Measurements from ENCODE around the gene HOXC5.
"Not testable (repeated sequence)": the region's sequence is repeated elsewhere in the genome, so short reads cannot be mapped to it uniquely, and the experiment has no call there.

Gene HOXC5

DNA sequence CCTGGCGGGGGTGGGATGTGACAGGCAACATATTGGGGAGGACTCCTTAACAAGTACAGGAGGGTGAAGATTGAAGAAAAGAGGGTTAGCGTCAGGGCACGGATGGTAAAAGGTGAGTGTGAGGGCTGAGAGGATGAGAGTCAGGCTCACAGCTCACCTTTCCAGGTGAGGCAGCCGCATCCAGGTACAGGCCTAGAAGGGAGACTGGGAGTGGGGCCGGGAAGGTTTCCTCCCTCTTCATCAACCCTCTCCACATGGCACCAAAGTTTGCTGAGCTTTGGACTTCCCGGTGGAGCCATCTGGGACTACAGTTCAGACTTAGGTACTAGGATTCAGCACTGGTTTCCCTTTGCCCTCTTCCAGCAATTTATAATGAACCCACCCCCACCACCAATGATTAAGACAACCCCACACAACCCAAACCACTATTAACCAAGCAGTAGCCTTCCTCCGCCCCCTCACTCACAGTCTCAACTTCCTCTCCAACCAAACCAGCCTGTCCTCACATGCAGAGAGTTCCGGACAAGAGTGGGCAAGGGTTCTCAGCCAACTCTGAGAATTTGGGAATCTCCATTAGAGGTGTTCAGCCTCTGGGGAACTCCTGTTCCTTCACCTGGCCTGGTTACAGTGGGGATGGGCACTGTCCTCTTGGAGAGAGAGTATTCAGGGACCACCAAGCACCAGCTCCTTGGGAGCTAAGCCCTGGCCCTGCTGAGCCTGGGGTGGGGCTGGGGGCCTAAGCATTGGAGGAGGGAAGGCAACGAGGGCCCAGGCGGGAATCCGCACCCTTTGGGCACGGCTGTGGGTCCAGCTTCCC lies 18.4 kb downstream of the HOXC5 start:
- DNase-seq, result no peak

DNA sequence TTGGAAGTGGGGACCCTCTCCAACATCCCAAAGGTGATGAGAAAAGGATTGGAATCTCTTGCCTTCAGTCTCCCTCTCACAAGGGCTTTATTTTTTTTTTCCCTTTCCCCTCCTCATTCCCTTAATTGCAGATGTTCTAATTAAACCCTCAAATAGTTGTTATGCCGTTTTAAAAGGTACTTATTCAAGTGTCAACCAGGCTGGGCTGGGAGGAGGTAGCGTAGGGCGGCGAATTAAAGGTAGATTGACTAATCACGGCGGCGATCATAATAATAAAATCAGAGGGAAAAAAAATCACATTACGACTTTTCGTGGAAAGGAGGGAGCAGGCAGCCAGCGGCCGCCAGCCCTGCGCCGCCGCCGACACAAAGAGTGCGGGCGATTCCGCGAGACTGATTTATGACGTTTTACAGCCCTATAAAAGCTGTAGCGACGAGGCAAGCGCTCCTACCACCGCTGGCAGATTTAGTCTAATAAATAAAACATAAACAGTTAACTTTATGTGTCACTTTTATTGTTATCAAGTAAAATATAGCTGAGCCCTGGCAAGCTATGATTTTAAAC lies 19.1 kb downstream of the HOXC5 start:
- DNase-seq, result no peak

DNA sequence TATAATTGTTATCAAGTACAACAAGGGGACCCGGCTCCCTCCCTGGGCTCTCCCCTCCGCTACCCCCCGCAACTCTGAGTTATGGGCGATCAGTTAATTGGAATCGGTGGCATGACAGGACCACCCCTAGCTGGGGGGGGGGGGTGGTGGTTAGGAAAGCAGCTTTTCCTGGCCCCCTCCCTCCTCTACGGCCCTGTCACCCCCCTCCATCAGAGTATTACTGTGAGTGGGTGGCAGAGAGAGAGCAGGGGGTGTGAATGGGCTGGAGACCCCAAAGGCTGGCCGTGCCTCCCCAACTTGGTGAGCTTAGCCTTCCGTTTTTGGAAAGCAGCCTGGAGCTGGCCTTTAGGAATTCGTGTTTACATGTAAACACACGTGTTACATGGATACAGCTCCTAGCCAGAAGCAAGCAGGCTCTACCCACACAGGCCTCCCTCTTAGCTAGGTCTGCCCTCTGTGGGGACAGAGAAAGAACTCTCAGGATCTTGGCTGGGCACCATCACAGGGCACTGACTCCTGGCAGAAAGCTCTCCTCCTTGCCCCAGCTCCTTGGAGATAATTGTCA lies 19.7 kb downstream of the HOXC5 start:
- DNase-seq, result no peak

DNA sequence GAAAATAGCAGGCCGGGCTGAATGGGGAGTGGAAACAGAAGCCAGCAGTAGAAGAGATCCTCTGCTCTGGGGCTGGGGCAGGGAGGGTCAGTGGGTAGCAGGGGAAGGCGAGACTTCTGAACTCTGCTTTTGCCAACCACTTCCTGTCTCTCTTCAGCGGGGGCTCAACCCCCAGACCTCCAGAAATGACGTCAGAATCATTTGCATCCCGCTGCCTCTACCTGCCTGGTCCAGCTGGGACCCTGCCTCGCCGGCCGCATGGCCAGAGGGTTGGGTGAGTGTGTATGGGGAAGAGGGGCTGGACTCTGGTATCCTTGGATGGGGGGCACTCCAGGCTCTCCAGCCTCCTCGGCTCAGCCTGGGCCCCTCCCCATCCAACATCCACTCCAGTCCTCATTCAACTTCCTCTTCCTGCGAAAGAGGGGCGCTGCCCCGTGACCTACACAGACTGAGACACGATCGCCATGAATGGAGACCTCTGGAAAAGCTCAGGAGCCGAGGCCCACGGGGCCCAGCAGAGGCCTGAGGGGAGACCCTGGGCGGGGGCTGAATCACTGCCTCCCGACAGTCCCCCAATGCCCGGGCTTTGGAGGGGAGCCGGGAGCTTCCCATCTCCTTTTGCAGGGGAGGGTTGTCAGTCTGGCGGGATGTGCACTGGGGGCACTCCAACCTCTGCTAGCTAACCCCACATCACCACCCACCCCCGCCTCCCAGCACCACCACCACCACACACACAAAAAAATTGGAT lies 20.3 kb downstream of the HOXC5 start:
- DNase-seq, result no peak

DNA sequence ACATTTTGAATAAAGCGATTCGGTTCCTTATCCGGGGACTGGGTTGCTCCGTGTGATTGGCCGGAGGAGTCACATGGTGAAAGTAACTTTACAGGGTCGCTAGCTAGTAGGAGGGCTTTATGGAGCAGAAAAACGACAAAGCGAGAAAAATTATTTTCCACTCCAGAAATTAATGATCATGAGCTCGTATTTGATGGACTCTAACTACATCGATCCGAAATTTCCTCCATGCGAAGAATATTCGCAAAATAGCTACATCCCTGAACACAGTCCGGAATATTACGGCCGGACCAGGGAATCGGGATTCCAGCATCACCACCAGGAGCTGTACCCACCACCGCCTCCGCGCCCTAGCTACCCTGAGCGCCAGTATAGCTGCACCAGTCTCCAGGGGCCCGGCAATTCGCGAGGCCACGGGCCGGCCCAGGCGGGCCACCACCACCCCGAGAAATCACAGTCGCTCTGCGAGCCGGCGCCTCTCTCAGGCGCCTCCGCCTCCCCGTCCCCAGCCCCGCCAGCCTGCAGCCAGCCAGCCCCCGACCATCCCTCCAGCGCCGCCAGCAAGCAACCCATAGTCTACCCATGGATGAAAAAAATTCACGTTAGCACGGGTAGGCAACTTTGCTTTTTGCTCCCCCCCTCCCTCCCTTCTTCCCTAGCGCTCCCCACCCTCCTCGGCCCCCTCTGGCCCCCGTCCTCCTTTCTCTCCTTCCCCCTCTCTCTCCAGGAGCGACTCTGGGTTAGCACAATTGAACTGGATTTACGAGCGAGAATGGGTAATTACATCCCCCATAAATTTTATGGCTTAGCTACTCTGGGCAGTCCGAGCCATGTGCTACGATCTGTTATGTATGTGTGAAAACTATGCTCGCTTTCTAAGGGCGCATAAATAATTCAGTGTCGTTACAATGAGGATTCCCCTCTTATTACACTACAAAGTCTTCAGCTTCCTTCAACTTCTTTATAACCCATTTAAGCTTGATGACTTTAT lies 21.2 kb downstream of the HOXC5 start, which contains the start of gene HOXC4:
Gene HOXC4, plus strand, starts transcription at position 85 of the 991 bp plus-strand sequence. Its CDS starts 88 bp downstream, at position 173.
- DNase-seq, result no peak

DNA sequence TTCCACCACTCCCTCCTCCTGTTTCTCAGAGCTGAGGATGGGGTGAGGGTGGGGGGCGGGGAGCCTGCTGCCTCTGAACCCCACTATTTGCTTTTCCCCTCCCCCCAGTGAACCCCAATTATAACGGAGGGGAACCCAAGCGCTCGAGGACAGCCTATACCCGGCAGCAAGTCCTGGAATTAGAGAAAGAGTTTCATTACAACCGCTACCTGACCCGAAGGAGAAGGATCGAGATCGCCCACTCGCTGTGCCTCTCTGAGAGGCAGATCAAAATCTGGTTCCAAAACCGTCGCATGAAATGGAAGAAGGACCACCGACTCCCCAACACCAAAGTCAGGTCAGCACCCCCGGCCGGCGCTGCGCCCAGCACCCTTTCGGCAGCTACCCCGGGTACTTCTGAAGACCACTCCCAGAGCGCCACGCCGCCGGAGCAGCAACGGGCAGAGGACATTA lies 21.9 kb downstream of the HOXC5 start:
- no peak for DNase-seq

DNA sequence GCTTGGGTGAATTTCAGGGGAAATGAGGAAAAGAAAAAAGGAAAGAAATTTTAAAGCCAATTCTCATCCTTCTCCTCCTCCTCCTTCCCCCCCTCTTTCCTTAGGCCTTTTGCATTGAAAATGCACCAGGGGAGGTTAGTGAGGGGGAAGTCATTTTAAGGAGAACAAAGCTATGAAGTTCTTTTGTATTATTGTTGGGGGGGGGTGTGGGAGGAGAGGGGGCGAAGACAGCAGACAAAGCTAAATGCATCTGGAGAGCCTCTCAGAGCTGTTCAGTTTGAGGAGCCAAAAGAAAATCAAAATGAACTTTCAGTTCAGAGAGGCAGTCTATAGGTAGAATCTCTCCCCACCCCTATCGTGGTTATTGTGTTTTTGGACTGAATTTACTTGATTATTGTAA lies 22.7 kb downstream of the HOXC5 start:
- no peak for DNase-seq

DNA sequence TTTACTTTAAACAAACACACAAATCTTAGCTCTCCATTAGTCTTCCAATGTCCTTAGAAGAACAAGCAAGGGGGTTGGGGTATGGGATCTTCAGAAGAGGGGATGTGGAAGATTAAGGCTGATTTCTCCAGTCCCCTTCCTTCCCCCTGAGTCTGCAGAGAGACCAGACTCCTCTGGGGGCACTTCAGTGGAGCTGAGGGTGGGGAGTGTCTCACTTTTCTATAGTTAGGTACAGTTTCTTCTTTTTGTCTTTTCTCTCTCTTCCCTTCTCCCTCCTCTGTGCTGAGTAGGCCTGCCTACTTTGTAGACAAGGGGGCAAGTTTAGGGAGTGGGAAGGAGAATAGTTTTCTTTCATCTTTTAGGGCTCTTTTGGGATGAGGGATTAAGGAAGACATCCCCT lies 23.3 kb downstream of the HOXC5 start:
- DNase-seq, result no peak

DNA sequence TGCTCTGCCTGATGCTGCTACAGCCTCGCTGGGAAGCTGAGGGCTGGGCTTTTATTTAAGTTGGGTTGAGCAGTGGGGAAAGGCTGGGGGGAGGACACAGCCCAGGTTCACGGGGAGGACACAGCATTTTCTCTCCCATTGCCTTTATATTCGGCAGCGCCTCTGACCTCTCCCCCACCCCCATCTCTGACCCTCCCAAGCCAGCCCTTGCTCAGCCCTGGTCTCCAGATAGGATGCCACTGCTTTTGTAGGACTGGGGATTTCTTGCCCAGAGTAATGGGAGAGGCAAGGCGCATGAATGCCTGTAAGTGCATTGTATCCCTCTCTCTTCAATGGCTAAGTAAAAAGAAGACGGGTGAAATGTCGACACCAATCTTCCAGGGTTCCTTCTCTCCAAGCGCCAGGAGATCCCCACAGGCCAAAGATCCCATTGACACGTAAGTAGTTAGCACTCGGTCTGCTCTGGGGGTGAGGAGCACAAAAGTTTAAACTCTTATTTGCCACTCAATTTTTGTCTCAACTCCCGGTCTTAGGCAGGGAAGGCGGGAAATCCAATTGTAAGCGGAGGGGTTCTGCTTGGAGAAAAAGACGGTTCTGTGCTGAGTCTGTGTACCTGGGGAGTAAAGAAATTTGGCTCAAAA lies 25.4 kb downstream of the HOXC5 start:
- DNase-seq, result no peak

DNA sequence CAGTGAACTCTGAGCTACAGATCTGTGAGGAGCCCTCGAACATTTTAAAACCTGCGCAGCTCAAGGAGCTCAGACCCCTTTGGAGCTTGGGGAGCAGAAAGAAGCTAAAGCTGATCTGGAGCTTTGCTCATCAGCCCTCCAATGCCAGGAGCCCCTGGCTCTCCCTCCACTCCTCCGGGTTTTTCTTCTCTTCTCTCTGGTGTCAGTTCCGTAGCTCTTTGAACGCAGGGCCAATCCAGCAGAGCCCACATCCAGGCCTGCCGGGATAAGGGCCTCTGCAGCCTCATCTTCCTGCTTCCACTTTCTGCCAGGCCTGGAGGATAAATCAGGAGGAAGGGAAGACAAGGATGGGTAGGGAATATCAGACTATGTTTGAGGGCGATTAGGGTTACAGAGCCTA lies 26.8 kb downstream of the HOXC5 start:
- no peak for DNase-seq

DNA sequence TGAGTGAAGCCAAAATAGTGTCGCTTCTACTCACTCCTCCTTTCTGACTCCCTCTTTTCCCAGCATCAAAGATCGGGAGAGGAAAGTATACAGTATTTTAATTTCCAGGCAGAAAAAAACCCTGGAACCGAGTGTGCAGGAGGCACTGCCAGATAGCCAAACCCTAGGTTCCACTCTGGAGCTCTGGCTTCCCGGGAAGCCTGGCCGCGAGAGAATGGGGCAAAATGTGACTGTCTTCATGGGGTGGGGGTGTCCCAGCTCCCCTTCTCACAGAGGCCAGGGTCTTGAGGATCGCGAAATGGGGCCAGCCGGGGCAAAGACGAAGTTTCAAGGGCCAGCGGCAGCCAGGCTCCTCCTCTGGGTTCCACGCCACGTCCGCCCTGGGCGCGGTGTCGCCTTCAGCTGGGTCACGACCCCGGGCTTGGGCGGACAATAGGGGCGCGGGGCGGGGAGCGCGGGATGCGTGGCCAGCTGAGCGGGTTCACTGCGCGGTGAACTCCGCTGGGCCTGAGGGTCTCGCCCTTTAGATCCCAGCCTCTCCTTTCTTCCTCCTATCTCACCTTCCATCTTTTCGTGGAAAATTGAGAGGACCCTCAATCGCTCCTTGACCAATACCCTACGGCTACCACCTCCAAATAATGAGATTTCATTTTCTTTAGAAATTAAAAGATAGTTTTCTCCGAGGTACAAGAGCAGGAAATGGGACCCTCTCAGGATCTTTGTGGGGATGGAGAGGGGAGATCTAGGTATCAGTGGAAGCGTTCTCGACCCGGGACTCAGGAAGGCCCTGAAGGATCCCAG lies 27.5 kb downstream of the HOXC5 start:
- no peak for DNase-seq

DNA sequence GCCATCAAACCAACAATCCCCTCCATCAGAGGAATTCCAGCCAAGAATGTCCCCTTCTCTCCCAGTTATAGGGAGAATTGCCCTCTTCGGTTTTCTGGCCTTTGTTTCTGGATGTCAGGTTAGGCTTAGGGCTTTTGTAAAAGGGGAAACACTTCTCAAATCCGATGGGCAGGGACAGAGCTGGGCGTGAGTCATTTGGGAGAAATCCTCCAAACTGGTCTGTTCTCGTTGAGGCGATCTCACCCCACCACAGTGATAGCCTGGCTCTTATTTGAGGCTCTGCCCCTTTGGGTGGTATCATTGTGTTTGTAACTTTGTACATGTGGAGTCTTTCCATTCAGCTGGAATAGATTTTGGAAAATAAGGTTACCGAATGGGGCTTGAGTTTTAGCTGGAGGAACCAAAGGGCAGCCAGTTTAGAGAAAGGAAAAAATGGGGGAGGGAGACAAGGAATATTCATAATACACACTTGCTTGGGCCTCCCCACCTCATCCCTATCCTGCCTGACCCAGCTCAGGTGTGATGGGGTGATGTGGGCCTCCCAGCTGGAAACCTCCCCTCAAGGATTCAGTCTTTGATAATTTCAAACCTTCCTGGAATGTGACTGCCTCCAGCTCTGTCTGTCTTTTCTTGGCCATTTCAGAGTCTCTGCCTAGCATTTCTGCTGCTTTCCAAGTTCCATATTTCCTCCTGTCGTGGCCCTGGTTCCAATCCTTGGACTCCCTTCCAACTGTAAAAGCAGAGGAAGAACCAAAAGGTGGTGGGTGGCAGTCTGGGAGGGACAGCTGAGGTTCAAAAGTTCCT lies 28.3 kb downstream of the HOXC5 start:
- no peak for DNase-seq

DNA sequence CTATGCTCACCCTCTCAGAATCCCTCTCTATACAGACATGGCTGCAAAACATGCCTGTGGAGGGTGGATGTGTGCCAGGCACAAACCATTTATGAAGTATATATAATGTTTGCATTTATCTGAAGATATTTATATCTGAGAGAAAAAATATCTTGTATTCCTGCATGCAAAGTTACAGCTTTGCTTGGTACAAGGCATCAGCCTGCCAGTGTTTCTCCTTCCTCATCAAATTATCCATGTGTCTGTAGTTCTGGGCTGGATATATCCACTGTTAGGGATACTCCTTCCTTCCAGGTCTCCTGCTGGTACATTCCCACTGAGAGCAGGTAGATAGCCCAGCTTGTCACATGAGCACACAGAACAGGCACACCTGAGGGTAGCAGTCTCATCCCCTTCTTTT lies 32.8 kb downstream of the HOXC5 start:
- no peak for DNase-seq

DNA sequence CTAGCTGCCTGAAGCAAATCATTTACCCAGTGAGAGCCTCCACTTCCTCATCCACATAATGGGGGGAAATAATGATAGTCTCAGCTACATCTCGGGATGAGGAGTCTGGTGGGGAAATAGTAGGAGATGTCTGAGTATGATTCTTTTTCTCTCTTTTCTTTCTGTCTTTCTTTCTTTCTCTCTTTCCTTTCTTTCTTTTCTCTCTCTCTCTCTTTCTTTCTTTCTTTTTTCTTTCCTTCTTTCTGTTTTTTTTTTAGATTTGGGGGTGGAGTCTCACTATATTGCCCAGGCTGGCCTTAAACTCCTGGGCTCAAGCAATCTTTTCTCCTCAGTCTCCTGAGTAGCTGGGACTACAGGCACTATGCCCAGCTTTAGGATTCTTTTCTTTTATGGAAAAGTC lies 33.6 kb downstream of the HOXC5 start:
- no peak for DNase-seq

DNA sequence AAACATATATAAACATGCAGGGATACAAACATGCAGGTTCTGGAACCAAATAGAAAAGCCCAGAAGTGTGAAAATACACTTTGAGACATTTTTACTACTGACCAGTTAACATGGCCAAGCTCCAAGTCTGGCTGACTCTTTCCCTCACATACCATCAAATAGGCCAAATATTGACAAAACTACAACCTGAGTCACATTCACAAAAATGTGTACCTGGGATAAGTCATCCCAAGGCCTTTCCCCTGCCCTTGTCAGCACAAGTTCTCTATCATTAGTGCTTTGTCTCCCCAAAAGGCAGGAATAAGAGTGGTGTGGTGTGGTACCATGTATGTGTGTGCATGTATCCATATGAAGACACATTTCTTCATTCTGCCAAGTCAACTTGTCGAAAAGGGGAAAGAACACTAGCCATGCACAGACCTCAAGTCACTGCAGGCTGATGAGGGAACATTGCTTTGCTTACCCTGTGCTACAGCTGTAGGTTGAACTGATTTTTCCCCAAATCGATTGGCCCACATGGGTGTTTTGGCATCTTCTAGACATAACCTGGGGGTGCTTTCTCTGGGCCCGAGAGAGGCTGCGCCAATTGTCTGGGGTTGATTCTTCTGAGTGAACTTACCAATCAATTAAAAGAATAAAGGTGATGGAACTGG lies 35.7 kb downstream of the HOXC5 start:
- no peak for DNase-seq

DNA sequence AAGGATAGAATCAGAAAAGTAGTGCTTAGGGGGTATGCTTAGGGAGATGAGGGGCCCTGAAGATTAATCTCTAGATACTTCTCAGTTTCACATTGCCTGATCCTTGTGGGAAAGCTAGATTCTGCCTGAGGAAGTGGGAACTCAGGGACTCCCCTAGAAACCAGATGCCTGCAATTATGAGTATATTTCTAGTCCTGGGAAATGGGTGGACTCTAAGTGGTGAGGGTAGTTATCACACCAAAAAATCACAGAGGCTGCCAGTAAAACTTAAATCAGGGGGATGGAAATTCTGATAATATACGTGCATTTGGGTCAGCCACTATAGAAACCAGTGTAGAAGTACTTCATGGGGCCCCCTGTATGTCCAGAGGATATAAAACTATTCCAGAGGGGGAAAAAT lies 39.1 kb downstream of the HOXC5 start:
- DNase-seq, result no peak

DNA sequence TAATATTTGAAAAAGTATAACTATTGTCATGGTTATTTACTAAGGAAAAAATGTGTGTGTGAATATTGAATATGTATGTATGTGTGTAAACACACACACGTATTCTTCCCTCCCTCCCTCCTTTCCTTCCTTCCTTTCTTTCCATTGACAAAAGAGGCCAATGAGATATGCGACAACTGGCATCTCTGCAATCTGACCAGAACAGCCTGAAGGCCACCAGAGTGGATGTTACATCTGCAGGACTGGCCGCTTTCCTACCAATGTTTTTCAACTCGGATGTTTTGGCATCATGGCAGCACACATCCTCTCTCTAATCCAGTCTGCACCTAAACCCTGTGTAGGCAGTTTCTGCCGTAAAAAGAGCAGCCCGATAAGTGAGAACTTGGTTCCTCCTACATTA lies 41.5 kb downstream of the HOXC5 start:
- no peak for DNase-seq

DNA sequence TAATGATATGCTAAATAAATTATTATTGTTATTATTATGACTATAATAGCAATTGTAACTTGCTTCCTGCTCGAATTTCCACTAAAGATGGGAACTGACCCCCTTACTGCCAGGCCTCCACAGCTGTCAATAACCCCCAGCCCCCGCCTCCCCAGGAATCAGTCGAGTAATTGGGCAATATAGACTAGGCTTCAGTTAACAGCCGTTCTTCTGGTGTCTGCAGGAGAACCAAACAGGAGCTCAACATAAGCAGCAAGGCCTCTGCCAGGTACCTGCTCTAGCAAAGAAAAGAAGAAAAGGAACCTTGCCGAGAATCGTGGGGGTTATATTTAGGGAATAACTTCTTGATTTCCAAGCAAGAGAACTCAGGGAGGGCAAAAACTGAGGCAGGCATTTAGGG lies 42.6 kb downstream of the HOXC5 start:
- DNase-seq, result no peak

DNA sequence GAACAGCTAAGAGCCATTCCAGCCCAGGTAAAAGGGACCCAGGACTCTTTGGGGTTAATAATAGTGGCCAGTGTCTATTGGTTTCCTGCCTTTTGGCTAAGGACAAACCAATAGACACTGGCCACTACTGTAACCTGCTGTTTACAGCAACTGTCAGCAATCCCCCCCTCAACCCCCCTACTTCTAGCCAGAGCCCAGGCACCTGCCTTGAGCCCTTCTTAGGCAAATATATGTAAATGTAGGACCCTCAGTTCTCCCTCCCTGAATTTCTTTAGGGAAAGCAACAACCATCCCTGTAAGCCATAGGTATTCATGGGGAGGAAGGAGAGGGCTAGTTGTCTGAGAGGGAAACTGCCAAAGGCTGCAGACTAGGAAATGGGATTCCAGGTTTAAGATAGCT lies 43.1 kb downstream of the HOXC5 start:
- DNase-seq, result no peak

DNA sequence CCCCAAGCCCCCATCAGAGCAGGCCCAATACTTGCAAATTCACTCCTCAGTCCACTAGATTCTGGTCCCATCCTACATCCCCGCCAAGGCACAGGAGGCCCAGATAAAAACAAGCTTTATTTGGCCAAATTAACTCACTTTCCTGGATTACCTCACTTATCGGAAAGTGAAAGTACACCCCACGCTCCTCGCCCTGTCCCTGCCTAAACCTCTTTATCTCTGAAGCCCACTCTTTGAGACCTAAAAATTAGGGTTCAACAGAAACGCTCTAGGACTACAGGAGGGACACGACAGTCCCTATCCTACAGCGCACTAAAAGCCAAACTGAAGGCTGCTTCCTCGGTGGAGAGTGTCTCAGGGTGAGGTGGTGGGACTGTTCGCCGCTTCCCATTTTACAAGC lies 45.0 kb downstream of the HOXC5 start:
- DNase-seq, result not testable (repeated sequence)
